CD4-positive, CD25-positive, alpha-beta regulatory T cell (primary cell): ENCODE results near the gene TTLL5. TPM values are rescaled to one million over a fixed set of nuclear protein-coding genes. Genes with fewer than 3 reads are reported as not detected.

Source experiments
- polyA plus RNA-seq, 4 donors: library from polyadenylated mRNA; unstranded; fragments of 300-500 nt; fragmentation: Illumina TruSeq; gene quantifications; one replicate each; pipeline ENCODE4 v1.2.3, GENCODE V29; 2021
- total RNA-seq: library from RNA; stranded (reverse); gene quantifications from one replicate; pipeline ENCODE4 v1.2.3, GENCODE V29; 2022

Gene TTLL5
- total and polyA plus RNA-seq, 5 donors from 2014 or later, result 4.9 to 39.2 (median 8.7) TPM

Other genes with a start within 250 kb of the TTLL5 start
- gene JDP2, start 233.2 kb upstream of the TTLL5 start, total RNA-seq, result 0.79 TPM
- gene JDP2, start 233.2 kb upstream of the TTLL5 start, polyA plus RNA-seq, result under 1 TPM in 1 of 4 donors, not detected in 3; 0.62 TPM
- gene BATF, start 138.8 kb upstream of the TTLL5 start, total RNA-seq, result 50.7 TPM
- 100 to 1,000 TPM in 3 of 4 donors, 10 to 100 TPM in 1; 86.8 to 119 (median 109) TPM for gene BATF, start 138.8 kb upstream of the TTLL5 start, polyA plus RNA-seq
- gene FLVCR2, start 82.6 kb upstream of the TTLL5 start, total RNA-seq, result 5.4 TPM
- 1 to 10 TPM; 4.4 to 7.7 (median 6.0) TPM for gene FLVCR2, start 82.6 kb upstream of the TTLL5 start, polyA plus RNA-seq
- gene ERG28, start 370 bp upstream of the TTLL5 start, total RNA-seq, result 8.4 TPM
- 10 to 100 TPM; 23.9 to 28.9 (median 25.6) TPM for gene ERG28, start 370 bp upstream of the TTLL5 start, polyA plus RNA-seq